HG02610 (cell line): Measurements from ENCODE around the gene C4orf50.
"Not testable (repeated sequence)": the region's sequence is repeated elsewhere in the genome, so short reads cannot be mapped to it uniquely, and the experiment has no call there.

Experiments
- ATAC-seq: cut with Tn5 transposase; IDR thresholded peaks from one replicate; pipeline ENCODE4 v1.9.1; 2021; ENCODE audit warnings: mild to moderate bottlenecking, moderate library complexity; ENCODE audit not compliant: unreplicated experiment

Gene C4orf50

DNA sequence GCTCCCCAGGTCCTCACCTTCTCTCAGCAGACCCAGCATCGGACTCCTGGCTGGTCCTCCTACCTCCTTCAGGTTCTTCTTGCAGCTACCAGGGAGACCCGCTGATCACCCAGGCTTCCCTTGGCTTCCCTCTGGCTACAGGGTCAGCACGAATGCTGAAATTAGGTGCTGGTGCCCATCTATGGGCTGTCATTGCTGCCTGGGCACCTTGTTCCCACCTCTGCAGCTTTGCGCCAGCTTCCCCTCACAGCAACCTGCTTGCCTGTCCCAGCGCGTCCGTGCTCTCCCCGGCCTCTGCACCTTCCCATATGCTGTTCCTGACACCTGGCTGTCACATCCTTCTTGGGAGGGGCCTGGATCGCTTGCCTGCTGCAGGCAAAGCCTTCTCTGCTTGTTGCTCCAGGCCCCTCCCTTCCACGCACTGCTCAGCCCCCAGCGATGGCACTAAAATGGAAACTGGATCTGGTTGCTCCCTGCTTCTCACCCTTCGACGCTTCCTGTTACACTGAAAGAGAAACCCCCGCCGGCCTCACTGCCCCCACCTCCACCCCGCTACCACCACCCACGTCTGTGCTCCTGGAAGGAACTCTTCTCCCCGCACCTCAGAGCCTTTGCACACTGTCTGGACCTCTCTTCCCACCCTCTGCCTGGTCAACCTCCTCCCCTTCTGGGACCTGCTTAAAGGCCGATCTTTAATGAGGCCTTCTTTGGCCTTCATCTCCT, 22.2 kb downstream of the C4orf50 start:
- no peak for ATAC-seq

- no peak for ATAC-seq
Measured at GRCh38 chr4:5993876-5994811, 24.1 kb downstream of the C4orf50 start.

DNA sequence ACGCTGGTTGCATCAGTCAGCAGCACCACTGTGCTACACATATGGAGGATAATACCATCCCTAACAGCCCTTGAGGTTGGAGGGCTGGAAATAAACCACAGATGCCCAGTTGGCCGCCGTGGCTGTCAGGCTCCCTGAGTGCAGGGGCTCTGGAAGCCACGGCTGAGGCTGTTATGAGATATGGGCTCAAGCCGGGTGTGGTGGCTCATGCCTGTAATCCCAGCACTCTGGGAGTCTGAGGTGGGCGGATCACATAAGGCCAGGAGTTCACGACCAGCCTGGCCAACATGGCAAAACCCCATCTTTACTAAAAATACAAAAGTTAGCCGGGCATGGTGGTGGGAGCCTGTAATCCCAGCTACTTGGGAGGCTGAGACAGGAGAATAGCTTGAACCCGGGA, 24.9 kb downstream of the C4orf50 start:
- not testable (repeated sequence) for ATAC-seq

DNA sequence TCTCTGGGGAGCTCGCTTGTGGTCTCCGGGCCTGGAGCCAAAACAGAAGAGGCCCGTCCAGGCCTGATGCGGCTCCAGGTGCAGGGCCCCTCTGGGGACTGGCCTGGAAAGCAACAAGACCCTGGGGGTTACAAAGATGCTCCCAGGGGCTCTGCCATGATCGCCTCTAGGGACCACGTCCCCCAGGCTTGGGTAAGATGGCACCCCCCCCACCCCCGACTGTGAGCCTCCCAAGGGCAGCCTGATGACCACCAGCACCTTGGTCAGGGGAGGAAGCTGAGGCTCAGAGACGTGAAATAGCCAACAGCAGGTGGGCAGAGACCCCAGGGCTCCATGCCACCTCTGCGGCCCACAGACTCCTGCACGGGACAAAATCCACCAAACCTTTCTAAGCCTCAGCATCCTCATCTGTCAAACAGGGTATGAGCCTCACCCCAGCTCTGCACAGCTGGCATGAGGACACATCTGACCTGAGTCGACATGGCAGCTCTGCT, 25.4 kb downstream of the C4orf50 start:
- ATAC-seq: no peak

- no peak for ATAC-seq
Measured at GRCh38 chr4:5992171-5992827, 25.9 kb downstream of the C4orf50 start.

GRCh38 chr4:5991405-5991804, 26.8 kb downstream of the C4orf50 start:
- no peak for ATAC-seq

- no peak for ATAC-seq
Measured at GRCh38 chr4:5990446-5991160, 27.6 kb downstream of the C4orf50 start.

GRCh38 chr4:5989236-5990225, 28.7 kb downstream of the C4orf50 start:
- ATAC-seq: no peak

- ATAC-seq: no peak
Measured at GRCh38 chr4:5988086-5988845, 30.0 kb downstream of the C4orf50 start.

DNA sequence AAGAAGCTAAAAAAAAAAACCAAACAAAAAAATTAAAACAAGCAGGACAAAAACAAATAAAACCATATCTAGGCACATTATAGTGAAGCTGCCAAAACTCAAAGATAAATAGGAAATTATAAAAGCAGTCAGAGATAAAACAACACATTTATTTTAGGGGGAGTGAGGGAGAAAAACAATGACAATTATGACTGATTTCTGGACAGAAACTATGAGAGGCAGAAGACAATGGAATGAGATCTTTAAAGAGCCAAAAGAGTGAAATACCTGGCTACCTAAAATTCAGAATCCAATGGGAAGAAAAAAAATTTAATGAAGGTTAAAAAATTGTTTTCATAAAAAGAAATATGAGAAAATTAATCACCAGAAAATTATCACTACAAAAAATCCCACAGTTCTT, 33.4 kb downstream of the C4orf50 start:
- ATAC-seq: no peak

- no peak for ATAC-seq
Measured at GRCh38 chr4:5982156-5982973, 35.9 kb downstream of the C4orf50 start.

GRCh38 chr4:5980436-5981155, 37.6 kb downstream of the C4orf50 start:
- ATAC-seq: no peak

GRCh38 chr4:5979981-5980380, 38.2 kb downstream of the C4orf50 start:
- no peak for ATAC-seq

DNA sequence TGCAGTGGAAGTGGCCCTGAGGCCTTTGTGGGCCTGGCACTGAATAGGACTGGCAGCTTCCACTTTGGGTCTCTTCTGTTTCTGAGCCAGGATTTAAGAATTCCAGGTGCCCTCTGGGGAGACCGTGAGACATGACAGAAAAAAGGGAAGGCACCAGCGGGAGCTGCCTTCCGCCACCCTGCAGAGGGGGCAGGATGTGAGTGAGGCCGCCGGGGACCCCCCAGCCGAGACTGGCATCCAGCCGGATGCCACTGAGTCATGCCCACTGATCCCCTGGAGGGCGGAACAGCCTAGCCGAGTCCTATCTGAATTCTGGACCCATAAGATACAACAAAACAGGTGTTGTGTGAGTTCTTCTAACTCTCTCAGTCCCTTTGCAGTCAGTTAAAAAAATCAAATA, 41.3 kb downstream of the C4orf50 start:
- ATAC-seq: no peak

- no peak for ATAC-seq
Measured at GRCh38 chr4:5976431-5976830, 41.8 kb downstream of the C4orf50 start.

DNA sequence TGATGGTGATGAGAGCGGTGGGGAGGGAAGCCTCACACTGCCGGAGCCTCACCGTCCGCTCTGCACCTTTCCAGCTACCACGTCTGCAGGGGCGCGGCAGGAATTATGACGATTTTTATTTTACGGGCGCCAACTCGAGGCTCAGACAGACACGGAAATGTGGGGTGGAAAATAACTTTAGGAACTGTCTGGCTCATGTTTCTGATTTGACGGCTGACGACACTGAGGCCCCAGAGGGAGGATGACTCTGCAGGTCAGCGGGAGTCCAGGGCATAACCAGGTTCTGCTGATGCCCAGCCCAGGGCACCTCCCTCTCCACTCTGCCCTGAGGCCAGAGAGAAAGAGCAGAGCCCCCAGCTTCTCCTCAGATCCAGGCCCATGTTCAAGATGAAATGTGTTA, 43.9 kb downstream of the C4orf50 start:
- ATAC-seq: no peak

GRCh38 chr4:5973486-5974220, 44.6 kb downstream of the C4orf50 start:
- no peak for ATAC-seq
